BE2C (cell line): Measurements from ENCODE around the gene NR1H2.
A peak's percentile ranks its signal among the peaks of the same experiment; 100 is the strongest.
"Not testable (repeated sequence)": the region's sequence is repeated elsewhere in the genome, so short reads cannot be mapped to it uniquely, and the experiment has no call there.

Experiments
- DNase-seq: peaks from one replicate; pipeline ENCODE4 v3.0.0-alpha.2; 2020
- H3K27me3 ChIP-seq: fragments of 250-450 bp; sonication (Bioruptor Pico); 2 replicates; pipeline ENCODE4 v1.5.1; 2020; ENCODE audit warnings: mild to moderate bottlenecking
- H3K36me3 ChIP-seq: fragments of 250-450 bp; sonication (Bioruptor Pico); 2 replicates; pipeline ENCODE4 v1.5.1; 2020; ENCODE audit warnings: mild to moderate bottlenecking
- H3K4me1 ChIP-seq: fragments of 250-450 bp; sonication (Bioruptor Pico); 2 replicates; pipeline ENCODE4 v1.5.1; 2020
- H3K4me3 ChIP-seq: 2 replicates; pipeline ENCODE4 v1.5.1; 2011; ENCODE audit warnings: low read depth, low read length
- H3K9me3 ChIP-seq: fragments of 250-450 bp; sonication (Bioruptor Pico); 2 replicates; pipeline ENCODE4 v1.5.1; 2020
- CTCF ChIP-seq: IDR thresholded peaks from 2 replicates; pipeline ENCODE4 v1.5.1; 2012; ENCODE audit warnings: mild to moderate bottlenecking, low read depth, low read length

The NR1H2 gene

GRCh38 chr19:50333235-50333736 is 43.0 kb upstream of the NR1H2 start:
- H3K27me3 ChIP-seq = no peaks in the 10 kb centered on the region
- H3K9me3 ChIP-seq = no peaks in the 10 kb centered on the region
- H3K4me1 ChIP-seq = no peaks in the 10 kb centered on the region
- peak; percentile 92 for DNase-seq
- H3K36me3 ChIP-seq = no peaks in the 10 kb centered on the region
- peak; percentile 5; the same call in 1 of the 2 replicates for TF ChIP-seq CTCF
- peak overlapping the region; percentile 65 for H3K4me3 ChIP-seq

- Histone ChIP-seq H3K9me3 (no peaks in the 10 kb centered on the region), H3K4me3 (peak overlapping the region; percentile 65), H3K27me3 (no peaks in the 10 kb centered on the region), H3K4me1 (no peaks in the 10 kb centered on the region), H3K36me3 (no peaks in the 10 kb centered on the region)
- DNase-seq = peak; percentile 81
- no peak for TF ChIP-seq CTCF
Measured at GRCh38 chr19:50333737-50334617, 42.3 kb upstream of the NR1H2 start.

GRCh38 chr19:50334741-50335421 is 41.4 kb upstream of the NR1H2 start:
- no peak for DNase-seq
- Histone ChIP-seq H3K4me3 (no peak overlapping the region), H3K4me1 (no peaks in the 10 kb centered on the region), H3K9me3 (no peaks in the 10 kb centered on the region), H3K36me3 (no peaks in the 10 kb centered on the region), H3K27me3 (no peaks in the 10 kb centered on the region)
- TF ChIP-seq CTCF = no peak

GRCh38 chr19:50337031-50337430 is 39.2 kb upstream of the NR1H2 start:
- not testable (repeated sequence) for H3K27me3 ChIP-seq, H3K4me3 ChIP-seq, DNase-seq, H3K36me3 ChIP-seq, H3K9me3 ChIP-seq, H3K4me1 ChIP-seq

- H3K9me3 ChIP-seq = no peaks in the 10 kb centered on the region
- no peaks in the 10 kb centered on the region for H3K4me1 ChIP-seq
- no peak for TF ChIP-seq CTCF
- no peak for DNase-seq
- H3K27me3 ChIP-seq = no peaks in the 10 kb centered on the region
- no peak overlapping the region for H3K4me3 ChIP-seq
- no peaks in the 10 kb centered on the region for H3K36me3 ChIP-seq
Measured at GRCh38 chr19:50340331-50340730, 35.9 kb upstream of the NR1H2 start.

GRCh38 chr19:50341091-50341564 is 35.1 kb upstream of the NR1H2 start:
- H3K4me3 ChIP-seq = no peak overlapping the region

More at GRCh38 chr19:50341091-50341564, 35.1 kb upstream of the NR1H2 start:
- DNase-seq = no peak
- no peaks in the 10 kb centered on the region for H3K27me3 ChIP-seq
- H3K4me1 ChIP-seq = no peaks in the 10 kb centered on the region
- H3K36me3 ChIP-seq = no peaks in the 10 kb centered on the region
- no peak for TF ChIP-seq CTCF
- no peaks in the 10 kb centered on the region for H3K9me3 ChIP-seq
